Measurements from ENCODE around the gene PCSK5.

- TF ChIP-seq POLR2A (IDR thresholded peaks at IDR 0.05; ENCODE audit: low read length) (no peak), GATA1 (IDR thresholded peaks at IDR 0.05; ENCODE audit: low read depth, low read length) (no peak)
Measured at GRCh38 chr9:76198336-76198735, 307.9 kb downstream of the PCSK5 start.
